ENCODE measurements around the gene MKNK2.

- TF ChIP-seq CTCF (IDR thresholded peaks at IDR 0.05) (no peak), POLR2A (IDR thresholded peaks at IDR 0.05) (no peak)
Observed at GRCh38 chr19:2058570-2059421, 7.8 kb upstream of the MKNK2 start.

Data from transverse colon (tissue), 3 donors.